ENCODE measurements around the gene RGCC.

DNA sequence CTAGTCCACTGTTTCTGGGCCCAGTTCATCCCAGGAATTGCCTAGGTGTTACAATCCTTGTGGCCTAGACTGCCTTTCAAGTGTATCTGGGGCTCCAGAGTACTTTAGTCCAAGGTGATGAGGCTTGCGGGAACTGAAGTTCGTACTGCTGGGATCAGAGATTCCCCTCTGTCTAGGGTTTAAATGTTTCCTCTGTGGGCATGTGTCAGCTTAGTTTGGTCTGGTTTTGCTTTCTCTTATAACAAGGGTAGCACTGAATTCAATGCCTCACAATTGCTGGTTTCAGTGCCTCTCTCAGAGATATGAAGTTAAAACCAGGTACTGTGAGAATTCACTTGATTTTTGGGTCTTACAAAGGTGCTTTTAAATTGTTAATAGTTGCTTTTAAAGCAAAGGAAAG, 30.8 kb downstream of the RGCC start:
- TF ChIP-seq, protein P1, sequence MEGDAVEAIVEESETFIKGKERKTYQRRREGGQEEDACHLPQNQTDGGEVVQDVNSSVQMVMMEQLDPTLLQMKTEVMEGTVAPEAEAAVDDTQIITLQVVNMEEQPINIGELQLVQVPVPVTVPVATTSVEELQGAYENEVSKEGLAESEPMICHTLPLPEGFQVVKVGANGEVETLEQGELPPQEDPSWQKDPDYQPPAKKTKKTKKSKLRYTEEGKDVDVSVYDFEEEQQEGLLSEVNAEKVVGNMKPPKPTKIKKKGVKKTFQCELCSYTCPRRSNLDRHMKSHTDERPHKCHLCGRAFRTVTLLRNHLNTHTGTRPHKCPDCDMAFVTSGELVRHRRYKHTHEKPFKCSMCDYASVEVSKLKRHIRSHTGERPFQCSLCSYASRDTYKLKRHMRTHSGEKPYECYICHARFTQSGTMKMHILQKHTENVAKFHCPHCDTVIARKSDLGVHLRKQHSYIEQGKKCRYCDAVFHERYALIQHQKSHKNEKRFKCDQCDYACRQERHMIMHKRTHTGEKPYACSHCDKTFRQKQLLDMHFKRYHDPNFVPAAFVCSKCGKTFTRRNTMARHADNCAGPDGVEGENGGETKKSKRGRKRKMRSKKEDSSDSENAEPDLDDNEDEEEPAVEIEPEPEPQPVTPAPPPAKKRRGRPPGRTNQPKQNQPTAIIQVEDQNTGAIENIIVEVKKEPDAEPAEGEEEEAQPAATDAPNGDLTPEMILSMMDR (IDR thresholded peaks at IDR 0.05) = no peak
- no peak for TF ChIP-seq POLR2A (IDR thresholded peaks at IDR 0.05)
- no peak for TF ChIP-seq POLR2AphosphoS5 (IDR thresholded peaks at IDR 0.05; ENCODE audit: insufficient read depth in 1 of 2, low read depth in 1 of 2)
